Mesendoderm (in vitro differentiated cells): ENCODE measurements around the gene AGER.

Experiments
- DNase-seq: peaks from one replicate; pipeline ENCODE4 v3.0.0; 2013
- H2AK5ac ChIP-seq: 2 replicates; pipeline ENCODE4 v1.6.1; 2013; ENCODE audit warnings: low read length, inconsistent platforms
- H2BK120ac ChIP-seq: 2 replicates; pipeline ENCODE4 v1.6.1; 2013; ENCODE audit warnings: low read depth, mild to moderate bottlenecking, low read length, moderate library complexity, mixed read lengths
- H2BK15ac ChIP-seq: replicated peaks from 2 replicates; pipeline ENCODE4 v1.6.1; 2013; ENCODE audit warnings: low read depth, mild to moderate bottlenecking, moderate library complexity
- H2BK5ac ChIP-seq: 2 replicates; pipeline ENCODE4 v1.6.1; 2013; ENCODE audit warnings: low read length, inconsistent platforms
- H3K18ac ChIP-seq: 2 replicates; pipeline ENCODE4 v1.6.1; 2013; ENCODE audit warnings: mild to moderate bottlenecking, low read length, mixed read lengths
- H3K23ac ChIP-seq: one replicate; pipeline ENCODE4 v1.6.1; 2013; ENCODE audit warnings: low read length
- H3K27ac ChIP-seq: 2 replicates; pipeline ENCODE4 v1.5.1; 2013; ENCODE audit warnings: low read depth, mild to moderate bottlenecking, inconsistent platforms, low read length, moderate library complexity
- H3K27me3 ChIP-seq: 2 replicates; pipeline ENCODE4 v1.6.1; 2013; ENCODE audit warnings: low read length, control low read depth, mild to moderate bottlenecking, inconsistent platforms; ENCODE audit not compliant: insufficient read depth, poor library complexity
- H3K36me3 ChIP-seq: 2 replicates; pipeline ENCODE4 v1.6.1; 2013; ENCODE audit warnings: low read length, inconsistent platforms; ENCODE audit not compliant: control insufficient read depth, insufficient read depth
- H3K4ac ChIP-seq: one replicate; pipeline ENCODE4 v1.6.1; 2013; ENCODE audit warnings: low read depth, mild to moderate bottlenecking, low read length, moderate library complexity
- H3K4me1 ChIP-seq: 2 replicates; pipeline ENCODE4 v1.6.1; 2013; ENCODE audit warnings: low read depth, low read length, inconsistent platforms; ENCODE audit not compliant: control insufficient read depth
- H3K4me2 ChIP-seq: 2 replicates; pipeline ENCODE4 v1.6.1; 2013; ENCODE audit warnings: low read length
- H3K4me3 ChIP-seq: 2 replicates; pipeline ENCODE4 v1.5.1; 2013; ENCODE audit warnings: mild to moderate bottlenecking, low read length
- H3K56ac ChIP-seq: one replicate; pipeline ENCODE4 v1.6.1; 2013; ENCODE audit warnings: low read length
- H3K79me1 ChIP-seq: 2 replicates; pipeline ENCODE4 v1.6.1; 2013; ENCODE audit warnings: low read length, inconsistent platforms
- H3K79me2 ChIP-seq: 2 replicates; pipeline ENCODE4 v1.6.1; 2013; ENCODE audit warnings: mild to moderate bottlenecking, low read length; ENCODE audit not compliant: control insufficient read depth, insufficient read depth
- H3K9ac ChIP-seq: 2 replicates; pipeline ENCODE4 v1.6.1; 2013; ENCODE audit warnings: low read length, inconsistent platforms
- H4K5ac ChIP-seq: one replicate; pipeline ENCODE4 v1.6.1; 2013; ENCODE audit warnings: low read length
- H4K8ac ChIP-seq: one replicate; pipeline ENCODE4 v1.6.1; 2013; ENCODE audit warnings: low read depth, mild to moderate bottlenecking, control low read depth, low read length, moderate library complexity
- WGBS: extraction: QIAGEN DNeasy Blood & Tissue Kit; methylation state at CpG from one replicate; pipeline ENCODE4 v1.1.7; 2013; ENCODE audit warnings: low lambda C conversion rate, missing lambda C conversion rate; ENCODE audit not compliant: insufficient coverage; ENCODE audit errors: extremely low coverage; 5-methylcytosine and 5-hydroxymethylcytosine counted together

The AGER gene

GRCh38 chr6:32151863-32152768 lies 31.9 kb downstream of the AGER start, which contains the start of gene PRRT1:
PRRT1 (minus strand) TSS chr6:32151939; CDS start chr6:32151827, 112 bp downstream.
- H3K36me3 ChIP-seq, result peaks cover 2% of the 10 kb centered on the region
- H3K23ac ChIP-seq, result peak within 1 kb of the TSS; percentile 99
- no CpG with 5 or more reads among the region's 24 CpGs for WGBS
- H3K4me3 ChIP-seq, result no peak within 1 kb of the TSS
- H4K8ac ChIP-seq, result no peak within 1 kb of the TSS
- no peaks in the 10 kb centered on the region for H3K27me3 ChIP-seq
- H3K9ac ChIP-seq, result peak within 1 kb of the TSS; percentile 96
- peak within 1 kb of the TSS; percentile 97 for H3K4me2 ChIP-seq
- DNase-seq, result peak; percentile 60
- H2AK5ac ChIP-seq, result peak within 1 kb of the TSS; percentile 82
- H3K18ac ChIP-seq, result peak within 1 kb of the TSS; percentile 45
- H2BK15ac ChIP-seq, result no peak within 1 kb of the TSS
- H3K27ac ChIP-seq, result no peak within 1 kb of the TSS
- H3K4ac ChIP-seq, result peak within 1 kb of the TSS; percentile 65
- no peak within 1 kb of the TSS for H2BK5ac ChIP-seq
- no peak within 1 kb of the TSS for H2BK120ac ChIP-seq
- peak within 1 kb of the TSS; percentile 97 for H3K56ac ChIP-seq
- H4K5ac ChIP-seq, result peak within 1 kb of the TSS; percentile 71
- peaks cover 15% of the 10 kb centered on the region for H3K4me1 ChIP-seq
- no peaks in the 10 kb centered on the region for H3K79me2 ChIP-seq
- H3K79me1 ChIP-seq, result peaks cover 8% of the 10 kb centered on the region

- Histone ChIP-seq H3K4me2 (no peak overlapping the region), H3K9ac (no peak overlapping the region), H3K4me1 (peaks cover 19% of the 10 kb centered on the region), H2AK5ac (no peak overlapping the region), H2BK15ac (no peak overlapping the region), H3K27ac (no peak overlapping the region), H3K79me2 (no peaks in the 10 kb centered on the region), H2BK120ac (no peak overlapping the region), H3K4ac (no peak overlapping the region), H3K27me3 (no peaks in the 10 kb centered on the region), H3K18ac (no peak overlapping the region), H3K23ac (no peak overlapping the region), H3K56ac (peak overlapping the region; percentile 11), H3K4me3 (no peak overlapping the region), H3K79me1 (peaks cover 8% of the 10 kb centered on the region), H3K36me3 (no peaks in the 10 kb centered on the region), H4K8ac (no peak overlapping the region), H4K5ac (no peak overlapping the region), H2BK5ac (no peak overlapping the region)
- DNase-seq, result no peak
- no CpG with 5 or more reads among the region's 8 CpGs for WGBS
Measured at GRCh38 chr6:32151181-32151862, 32.7 kb downstream of the AGER start.

GRCh38 chr6:32149932-32150870 lies 33.9 kb downstream of the AGER start:
- Histone ChIP-seq H2AK5ac (no peak overlapping the region), H3K23ac (no peak overlapping the region), H3K27me3 (no peaks in the 10 kb centered on the region), H3K4me3 (peak overlapping the region; percentile 19), H3K4ac (no peak overlapping the region), H4K8ac (no peak overlapping the region), H2BK5ac (peak overlapping the region; percentile 6), H2BK15ac (no peak overlapping the region), H3K4me1 (peaks cover 24% of the 10 kb centered on the region), H3K4me2 (peak overlapping the region; percentile 82), H2BK120ac (no peak overlapping the region), H3K36me3 (no peaks in the 10 kb centered on the region), H3K79me1 (peaks cover 6% of the 10 kb centered on the region), H3K56ac (peak overlapping the region; percentile 86), H3K9ac (peak overlapping the region; percentile 74), H3K27ac (no peak overlapping the region), H3K18ac (peak overlapping the region; percentile 19), H3K79me2 (no peaks in the 10 kb centered on the region), H4K5ac (no peak overlapping the region)
- WGBS, result no CpG with 5 or more reads among the region's 55 CpGs
- peak; percentile 71 for DNase-seq

GRCh38 chr6:32149092-32149755 lies 34.8 kb downstream of the AGER start:
- no peak overlapping the region for H3K4me2 ChIP-seq
- WGBS, result no CpG with 5 or more reads among the region's 47 CpGs
- no peak overlapping the region for H2BK15ac ChIP-seq
- no peaks in the 10 kb centered on the region for H3K27me3 ChIP-seq
- no peak overlapping the region for H3K56ac ChIP-seq
- H3K4me1 ChIP-seq, result peaks cover 21% of the 10 kb centered on the region
- no peak overlapping the region for H3K27ac ChIP-seq
- H2AK5ac ChIP-seq, result no peak overlapping the region
- H3K4me3 ChIP-seq, result no peak overlapping the region
- no peaks in the 10 kb centered on the region for H3K36me3 ChIP-seq
- no peak overlapping the region for H3K23ac ChIP-seq
- DNase-seq, result no peak
- no peak overlapping the region for H4K8ac ChIP-seq
- H2BK120ac ChIP-seq, result no peak overlapping the region
- H3K9ac ChIP-seq, result no peak overlapping the region
- no peak overlapping the region for H2BK5ac ChIP-seq
- no peaks in the 10 kb centered on the region for H3K79me2 ChIP-seq
- no peak overlapping the region for H3K18ac ChIP-seq
- H3K79me1 ChIP-seq, result peaks cover under 1% of the 10 kb centered on the region
- no peak overlapping the region for H4K5ac ChIP-seq
- no peak overlapping the region for H3K4ac ChIP-seq
